ENCODE results near the gene CRACR2B.

Gene CRACR2B

GRCh38 chr11:849951-850774, 22.4 kb downstream of the CRACR2B start:
- Histone ChIP-seq H3K27ac (no peak overlapping the region), H3K4me3 (peak overlapping the region; percentile 74)
- DNase-seq (ENCODE audit: low spot score): no peak
- TF ChIP-seq, protein P1, sequence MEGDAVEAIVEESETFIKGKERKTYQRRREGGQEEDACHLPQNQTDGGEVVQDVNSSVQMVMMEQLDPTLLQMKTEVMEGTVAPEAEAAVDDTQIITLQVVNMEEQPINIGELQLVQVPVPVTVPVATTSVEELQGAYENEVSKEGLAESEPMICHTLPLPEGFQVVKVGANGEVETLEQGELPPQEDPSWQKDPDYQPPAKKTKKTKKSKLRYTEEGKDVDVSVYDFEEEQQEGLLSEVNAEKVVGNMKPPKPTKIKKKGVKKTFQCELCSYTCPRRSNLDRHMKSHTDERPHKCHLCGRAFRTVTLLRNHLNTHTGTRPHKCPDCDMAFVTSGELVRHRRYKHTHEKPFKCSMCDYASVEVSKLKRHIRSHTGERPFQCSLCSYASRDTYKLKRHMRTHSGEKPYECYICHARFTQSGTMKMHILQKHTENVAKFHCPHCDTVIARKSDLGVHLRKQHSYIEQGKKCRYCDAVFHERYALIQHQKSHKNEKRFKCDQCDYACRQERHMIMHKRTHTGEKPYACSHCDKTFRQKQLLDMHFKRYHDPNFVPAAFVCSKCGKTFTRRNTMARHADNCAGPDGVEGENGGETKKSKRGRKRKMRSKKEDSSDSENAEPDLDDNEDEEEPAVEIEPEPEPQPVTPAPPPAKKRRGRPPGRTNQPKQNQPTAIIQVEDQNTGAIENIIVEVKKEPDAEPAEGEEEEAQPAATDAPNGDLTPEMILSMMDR (IDR thresholded peaks at IDR 0.05): no peak

DNA sequence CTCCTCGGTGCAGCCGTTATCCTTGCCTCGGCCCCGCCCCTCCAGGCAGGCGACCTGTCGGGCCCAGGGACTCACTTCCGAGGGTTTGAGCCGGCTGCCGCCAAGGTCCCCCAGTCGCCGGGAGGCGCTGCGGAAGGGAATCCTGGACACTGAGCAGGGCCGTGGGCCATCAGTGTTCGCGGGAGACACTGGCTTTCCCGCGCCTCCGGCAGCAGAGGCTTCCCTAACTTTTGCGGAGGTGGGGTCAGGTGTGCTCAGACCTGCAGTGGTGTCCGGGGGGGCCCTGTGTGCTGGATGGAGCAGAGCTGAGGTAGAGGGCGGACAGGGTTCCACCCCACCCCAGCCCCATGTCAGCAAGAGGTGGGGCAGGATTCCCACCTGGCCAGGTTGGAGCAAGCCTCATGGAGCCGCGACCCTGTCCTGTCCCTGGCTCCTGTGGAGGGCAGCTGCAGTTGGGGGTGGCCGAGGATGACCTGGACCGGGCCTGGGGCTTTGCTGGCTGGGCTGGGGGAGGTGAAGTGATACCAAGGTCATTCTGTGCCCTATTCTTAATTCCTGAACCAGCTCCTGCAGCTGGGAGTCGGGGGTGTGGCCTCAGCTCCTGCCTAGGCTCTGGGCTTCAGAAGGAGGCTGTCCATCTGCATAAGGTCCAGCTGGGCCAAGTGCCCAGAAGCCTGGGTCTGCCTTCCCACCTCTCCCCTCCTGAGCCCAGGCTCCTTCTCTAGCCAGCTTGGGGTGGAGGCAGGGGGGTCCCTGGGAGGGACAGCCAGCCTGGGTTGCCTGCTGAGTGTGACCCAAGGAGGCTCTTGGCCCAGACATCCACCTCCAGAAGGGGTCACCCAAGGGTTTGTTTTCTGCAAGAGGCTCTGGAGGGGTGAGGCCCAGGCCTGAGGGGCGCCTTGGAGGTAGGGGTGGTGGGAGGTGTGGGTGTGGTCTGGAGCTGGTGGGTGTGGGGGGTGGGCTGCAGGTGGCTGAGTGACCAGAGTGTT, 23.4 kb downstream of the CRACR2B start:
- no peak overlapping the region for H3K4me3 ChIP-seq
- TF ChIP-seq, protein P1 (IDR thresholded peaks at IDR 0.05): no peak
- DNase-seq (ENCODE audit: low spot score): no peak
- H3K27ac ChIP-seq: no peak overlapping the region

DNA sequence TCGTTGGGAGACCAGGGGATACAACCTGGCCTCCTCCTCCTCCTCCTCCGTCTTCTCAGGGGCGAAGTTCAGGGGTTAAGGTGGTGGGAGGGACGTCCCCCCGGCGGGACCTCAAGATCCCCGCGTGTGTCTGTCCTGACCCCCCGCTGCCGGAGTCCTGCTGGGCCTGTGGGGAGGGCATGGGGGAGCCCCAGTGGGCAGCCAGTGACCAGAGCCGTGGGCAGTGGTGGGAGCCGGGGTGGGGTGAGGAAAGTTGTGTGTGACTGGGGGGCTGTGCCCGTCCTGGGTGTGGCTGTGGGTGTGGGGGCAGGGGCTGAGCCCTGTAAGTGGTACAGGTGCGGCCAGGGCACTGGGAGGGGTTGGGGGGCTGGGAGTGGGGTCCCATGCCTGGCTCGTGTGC, 25.0 kb downstream of the CRACR2B start:
- TF ChIP-seq, protein P1 (IDR thresholded peaks at IDR 0.05): no peak
- Histone ChIP-seq H3K27ac (peak overlapping the region in 1 of 2 donors; percentile 32), H3K4me3 (no peak overlapping the region)
- no peak for DNase-seq (ENCODE audit: low spot score)

DNA sequence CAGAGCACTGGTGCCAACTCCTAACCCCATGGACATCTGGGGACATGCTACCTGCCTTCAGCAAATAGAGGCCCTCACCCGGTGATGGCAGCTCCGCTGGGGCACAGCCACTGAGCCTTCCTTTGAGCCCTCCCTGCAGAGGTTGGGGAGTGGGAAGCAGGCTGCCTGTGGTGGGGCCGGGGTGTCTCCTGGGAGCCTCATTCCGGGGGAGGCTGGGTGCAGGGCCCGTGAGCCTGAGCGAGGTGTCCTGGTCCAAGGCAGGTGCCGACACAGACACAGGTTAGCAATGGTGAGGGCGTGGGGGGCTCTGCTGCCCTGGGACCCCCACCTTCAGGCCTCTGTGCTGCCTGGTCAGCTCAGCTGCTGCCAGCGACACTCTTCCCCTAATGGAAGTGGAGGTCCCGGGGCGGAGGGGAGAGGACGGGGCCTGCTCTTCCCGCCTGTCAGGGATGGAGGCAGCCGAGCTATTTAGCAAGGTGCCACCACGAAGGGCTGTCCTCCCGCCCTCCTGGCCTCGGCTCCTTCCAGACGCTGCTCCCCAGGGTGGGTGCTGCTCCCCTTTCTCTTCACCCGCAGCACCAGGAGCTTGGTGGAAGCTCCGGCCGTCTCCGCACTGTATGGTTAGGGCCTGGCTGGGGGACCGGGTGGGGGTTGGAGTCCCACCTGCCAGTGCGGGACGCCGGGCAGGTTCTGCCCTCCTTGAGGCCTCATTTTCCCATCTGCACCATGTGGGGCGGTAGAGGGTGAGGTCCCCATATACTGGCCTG, 26.1 kb downstream of the CRACR2B start:
- DNase-seq (ENCODE audit: low spot score): no peak
- Histone ChIP-seq H3K27ac (no peak overlapping the region), H3K4me3 (no peak overlapping the region)
- TF ChIP-seq, protein P1 (IDR thresholded peaks at IDR 0.05): no peak

GRCh38 chr11:854601-855329, 27.0 kb downstream of the CRACR2B start:
- Histone ChIP-seq H3K27ac (no peak overlapping the region), H3K4me3 (no peak overlapping the region)
- TF ChIP-seq, protein P1 (IDR thresholded peaks at IDR 0.05): no peak
- no peak for DNase-seq (ENCODE audit: low spot score)

DNA sequence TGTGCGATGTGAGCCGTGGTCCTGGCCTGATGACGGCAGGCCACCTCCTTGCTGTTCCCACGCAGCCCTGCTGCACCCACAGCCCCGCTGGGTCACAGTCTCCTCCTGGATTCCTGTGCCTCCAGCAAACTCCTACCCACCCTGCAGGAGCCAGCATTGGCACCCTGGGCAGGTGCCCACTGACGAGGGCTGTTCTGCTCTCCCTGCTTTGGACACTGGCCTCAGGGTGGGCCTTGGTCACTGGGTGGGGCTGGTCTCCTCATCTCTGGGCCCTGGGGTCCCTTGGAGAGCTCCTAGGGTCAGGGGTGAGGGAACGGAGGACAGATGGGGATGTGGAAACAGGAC, 27.6 kb downstream of the CRACR2B start:
- TF ChIP-seq, protein P1 (IDR thresholded peaks at IDR 0.05): no peak
- no peak overlapping the region for H3K4me3 ChIP-seq
- no peak for DNase-seq (ENCODE audit: low spot score)
- no peak overlapping the region for H3K27ac ChIP-seq

All from coronary artery (tissue), 2 donors.